Esophagus muscularis mucosa (tissue), 3 donors: ENCODE measurements around the gene PHACTR4.

Experiments
- POLR2A ChIP-seq: fragments of 450-650 bp; IDR thresholded peaks from one replicate; pipeline ENCODE4 v1.6.1; 2017; ENCODE audit warnings: antibody characterized with exemption, moderate library complexity, mild to moderate bottlenecking, low read depth
- TF ChIP-seq, protein P1 (sequence below), 3 experiments: fragments of 200-600 bp in 2 of 3; fragments of 450-650 bp in 1 of 3; sonication (generic) in 2 of 3; IDR thresholded peaks; one replicate each; pipeline ENCODE4 v1.5.1; 2017 to 2019; ENCODE audit warnings: antibody characterized with exemption in 3 of 3, mild to moderate bottlenecking in 2 of 3, moderate library complexity in 1 of 3

DNA sequence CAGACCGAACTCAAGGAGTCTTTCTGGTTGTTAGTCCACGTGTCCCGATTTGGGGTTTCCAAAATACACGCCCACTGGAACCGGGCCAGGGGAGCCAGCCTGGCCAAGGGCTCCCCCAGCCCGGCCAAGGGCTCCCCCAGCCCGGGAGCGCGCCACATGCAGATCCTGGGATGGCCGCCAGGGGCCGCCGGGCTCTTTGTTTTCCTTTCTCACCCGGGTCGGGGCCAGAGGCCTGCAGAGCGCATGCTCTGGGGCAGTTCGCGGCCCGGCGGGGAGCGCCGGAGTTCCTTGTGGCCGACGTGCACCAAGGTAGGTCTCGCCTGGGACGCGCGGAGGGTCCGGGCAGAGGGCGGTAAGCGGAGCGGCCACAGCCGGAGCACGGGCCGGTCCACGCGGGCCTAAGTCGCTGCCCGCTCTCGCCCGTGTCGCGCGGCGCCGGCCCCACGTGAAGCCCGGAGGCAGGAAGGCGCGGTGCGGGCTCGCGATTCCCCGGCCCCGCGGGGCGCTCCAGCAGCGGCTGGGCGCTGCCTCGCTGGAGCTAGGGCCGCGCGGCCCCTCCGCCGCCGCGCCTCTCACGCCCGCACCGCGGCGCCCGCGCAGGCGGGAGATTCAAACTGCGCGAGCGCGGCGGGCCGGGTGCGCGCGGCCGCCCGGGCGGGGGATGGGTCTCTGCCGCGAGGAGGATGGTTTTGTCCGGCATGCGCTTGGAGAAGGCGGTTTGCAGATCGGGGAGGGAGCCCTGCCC lies 148.6 kb downstream of the PHACTR4 start:
- TF ChIP-seq, protein P1, sequence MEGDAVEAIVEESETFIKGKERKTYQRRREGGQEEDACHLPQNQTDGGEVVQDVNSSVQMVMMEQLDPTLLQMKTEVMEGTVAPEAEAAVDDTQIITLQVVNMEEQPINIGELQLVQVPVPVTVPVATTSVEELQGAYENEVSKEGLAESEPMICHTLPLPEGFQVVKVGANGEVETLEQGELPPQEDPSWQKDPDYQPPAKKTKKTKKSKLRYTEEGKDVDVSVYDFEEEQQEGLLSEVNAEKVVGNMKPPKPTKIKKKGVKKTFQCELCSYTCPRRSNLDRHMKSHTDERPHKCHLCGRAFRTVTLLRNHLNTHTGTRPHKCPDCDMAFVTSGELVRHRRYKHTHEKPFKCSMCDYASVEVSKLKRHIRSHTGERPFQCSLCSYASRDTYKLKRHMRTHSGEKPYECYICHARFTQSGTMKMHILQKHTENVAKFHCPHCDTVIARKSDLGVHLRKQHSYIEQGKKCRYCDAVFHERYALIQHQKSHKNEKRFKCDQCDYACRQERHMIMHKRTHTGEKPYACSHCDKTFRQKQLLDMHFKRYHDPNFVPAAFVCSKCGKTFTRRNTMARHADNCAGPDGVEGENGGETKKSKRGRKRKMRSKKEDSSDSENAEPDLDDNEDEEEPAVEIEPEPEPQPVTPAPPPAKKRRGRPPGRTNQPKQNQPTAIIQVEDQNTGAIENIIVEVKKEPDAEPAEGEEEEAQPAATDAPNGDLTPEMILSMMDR (IDR thresholded peaks at IDR 0.05): peak; percentile 99 to 100 (median 100)
- TF ChIP-seq POLR2A: no peak
